NT2/D1 (cell line): ENCODE data around the gene ERBB2.
A peak's percentile ranks its signal among the peaks of the same experiment; 100 is the strongest.
"Not testable (repeated sequence)": the region's sequence is repeated elsewhere in the genome, so short reads cannot be mapped to it uniquely, and the experiment has no call there.

ENCODE experiments used
- DNase-seq: peaks from one replicate; pipeline ENCODE4 v3.0.0-alpha.2; 2011; ENCODE audit warnings: low read depth, low spot score
- H3K27me3 ChIP-seq: 2 replicates; pipeline ENCODE4 v1.6.0; 2011; ENCODE audit warnings: mild to moderate bottlenecking; ENCODE audit not compliant: insufficient read length, insufficient read depth
- H3K36me3 ChIP-seq: 2 replicates; pipeline ENCODE4 v1.6.1; 2011; ENCODE audit warnings: mild to moderate bottlenecking, low read length, mixed read lengths; ENCODE audit not compliant: insufficient read depth, insufficient read length
- H3K4me1 ChIP-seq: 2 replicates; pipeline ENCODE4 v1.5.1; 2011; ENCODE audit not compliant: insufficient read depth, insufficient read length
- H3K4me3 ChIP-seq: 2 replicates; pipeline ENCODE4 v1.5.1; 2011; ENCODE audit warnings: low read depth; ENCODE audit not compliant: insufficient read length
- H3K9ac ChIP-seq: 2 replicates; pipeline ENCODE4 v1.6.0; 2011; ENCODE audit warnings: low read depth; ENCODE audit not compliant: insufficient read length
- H3K9me3 ChIP-seq: 2 replicates; pipeline ENCODE4 v1.5.1; 2011; ENCODE audit warnings: mild to moderate bottlenecking, low read length; ENCODE audit not compliant: insufficient read depth
- SUZ12 ChIP-seq: IDR thresholded peaks from 2 replicates; pipeline ENCODE4 v1.6.1; 2011; ENCODE audit not compliant: insufficient read length, insufficient read depth; ENCODE audit errors: extremely low read depth
- YY1 ChIP-seq: IDR thresholded peaks from 2 replicates; pipeline ENCODE4 v1.6.1; 2011; ENCODE audit not compliant: insufficient read length, insufficient read depth
- ZNF274 ChIP-seq: IDR thresholded peaks from 2 replicates; pipeline ENCODE4 v1.6.1; 2011; ENCODE audit warnings: mild to moderate bottlenecking, low read depth, low read length

ERBB2 gene

DNA sequence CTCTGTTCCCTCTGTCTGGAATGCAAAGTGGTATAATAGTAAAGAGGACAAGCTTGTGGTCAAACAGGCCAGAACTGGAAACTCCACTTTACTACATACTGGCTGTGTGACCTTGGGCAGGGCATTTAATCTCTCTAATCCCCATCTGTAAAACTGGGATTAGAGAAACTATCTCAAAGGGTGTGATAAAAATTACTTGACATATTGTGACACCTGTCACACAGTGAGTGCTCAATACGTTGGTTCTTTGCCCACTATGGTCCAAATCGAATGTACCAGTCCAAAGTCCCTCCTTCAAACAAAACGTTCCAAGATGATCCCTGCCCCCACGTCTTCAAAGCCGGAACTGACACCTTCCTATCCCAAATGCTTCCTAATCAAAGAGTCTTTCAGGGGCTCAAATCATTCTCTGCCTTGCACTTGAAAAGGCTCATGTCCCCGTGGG is 12.7 kb upstream of the ERBB2 start:
- peaks cover 15% of the 10 kb centered on the region for H3K36me3 ChIP-seq
- no peaks in the 10 kb centered on the region for H3K4me1 ChIP-seq
- no peak for DNase-seq
- TF ChIP-seq SUZ12 (no peak), ZNF274 (no peak)
- no peaks in the 10 kb centered on the region for H3K9me3 ChIP-seq
- H3K4me3 ChIP-seq = peak overlapping the region; percentile 78
- H3K27me3 ChIP-seq = no peaks in the 10 kb centered on the region
- peak overlapping the region; percentile 13 for H3K9ac ChIP-seq

GRCh38 chr17:39687546-39688474 is 12.1 kb upstream of the ERBB2 start, which contains the start of gene PGAP3:
PGAP3 (minus strand) TSS chr17:39688057; CDS start chr17:39688014, 43 bp downstream.
- no peaks in the 10 kb centered on the region for H3K27me3 ChIP-seq
- no peaks in the 10 kb centered on the region for H3K4me1 ChIP-seq
- H3K4me3 ChIP-seq = peak within 1 kb of the TSS; percentile 78
- no peaks in the 10 kb centered on the region for H3K9me3 ChIP-seq
- no peak for TF ChIP-seq YY1
- no peak for TF ChIP-seq SUZ12
- no peak for TF ChIP-seq ZNF274
- H3K36me3 ChIP-seq = peaks cover 15% of the 10 kb centered on the region
- DNase-seq = peak; percentile 77
- H3K9ac ChIP-seq = peak within 1 kb of the TSS; percentile 78

- Histone ChIP-seq H3K4me3 (peak overlapping the region; percentile 78), H3K4me1 (no peaks in the 10 kb centered on the region), H3K9ac (peak overlapping the region; percentile 78), H3K9me3 (no peaks in the 10 kb centered on the region), H3K27me3 (no peaks in the 10 kb centered on the region), H3K36me3 (peaks cover 15% of the 10 kb centered on the region)
- TF ChIP-seq YY1 = no peak
- no peak for DNase-seq
Observed at GRCh38 chr17:39688475-39688835, 11.4 kb upstream of the ERBB2 start.

- no peak for TF ChIP-seq SUZ12
- TF ChIP-seq ZNF274 = no peak
- no peak for TF ChIP-seq YY1
- peak overlapping the region; percentile 78 for H3K4me3 ChIP-seq
- no peaks in the 10 kb centered on the region for H3K27me3 ChIP-seq
- H3K9ac ChIP-seq = peak overlapping the region; percentile 78
- DNase-seq = peak; percentile 83
- H3K9me3 ChIP-seq = no peaks in the 10 kb centered on the region
- H3K36me3 ChIP-seq = peaks cover 15% of the 10 kb centered on the region
- no peaks in the 10 kb centered on the region for H3K4me1 ChIP-seq
Observed at GRCh38 chr17:39688945-39689344, 10.9 kb upstream of the ERBB2 start.

DNA sequence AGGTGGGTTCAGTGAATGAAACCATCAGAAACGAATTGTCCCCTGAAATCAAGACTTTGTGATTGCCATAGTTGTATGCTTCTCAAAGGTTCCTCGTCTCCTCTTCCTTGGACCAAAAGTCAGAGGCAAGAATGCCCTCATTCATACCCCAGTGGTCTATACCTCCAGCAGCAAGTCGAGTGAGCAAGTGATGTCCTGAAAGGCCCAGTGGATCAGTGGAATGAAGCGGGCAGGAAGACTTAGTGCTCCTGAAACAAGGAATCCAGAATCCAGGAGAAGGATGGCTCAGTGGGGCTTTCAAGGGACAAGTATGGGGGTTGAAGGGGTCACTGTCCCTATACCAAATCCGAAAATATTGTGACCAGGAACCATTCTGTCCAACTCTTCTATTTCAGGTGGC is 5.3 kb upstream of the ERBB2 start:
- Histone ChIP-seq H3K9ac (peak overlapping the region; percentile 23), H3K27me3 (no peaks in the 10 kb centered on the region), H3K36me3 (no peaks in the 10 kb centered on the region), H3K4me1 (peaks cover 24% of the 10 kb centered on the region), H3K4me3 (no peak overlapping the region), H3K9me3 (no peaks in the 10 kb centered on the region)
- DNase-seq = no peak
- no peak for TF ChIP-seq YY1
- TF ChIP-seq ZNF274 = no peak
- TF ChIP-seq SUZ12 = no peak

DNA sequence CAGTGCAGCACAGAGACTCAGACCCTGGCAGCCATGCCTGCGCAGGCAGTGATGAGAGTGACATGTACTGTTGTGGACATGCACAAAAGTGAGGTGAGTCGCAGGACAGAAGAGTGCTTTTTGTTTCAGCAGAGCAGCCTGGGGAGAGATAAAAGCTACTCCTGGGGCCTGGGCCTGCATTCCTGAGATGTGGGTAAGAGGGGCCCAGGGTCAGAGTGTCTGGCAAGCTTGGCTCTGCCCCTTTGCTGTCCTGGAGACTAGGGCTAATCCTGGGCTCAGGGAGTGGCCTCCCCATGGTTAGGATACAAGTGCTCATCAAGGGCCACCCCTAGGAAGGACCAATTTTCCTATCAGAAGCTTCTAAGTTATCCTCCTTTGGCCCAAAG is 4.8 kb upstream of the ERBB2 start:
- no peak for DNase-seq
- TF ChIP-seq ZNF274 (no peak), YY1 (no peak), SUZ12 (no peak)
- Histone ChIP-seq H3K4me3 (no peak overlapping the region), H3K27me3 (no peaks in the 10 kb centered on the region), H3K9me3 (no peaks in the 10 kb centered on the region), H3K36me3 (no peaks in the 10 kb centered on the region), H3K9ac (peak overlapping the region; percentile 83), H3K4me1 (peaks cover 24% of the 10 kb centered on the region)

DNA sequence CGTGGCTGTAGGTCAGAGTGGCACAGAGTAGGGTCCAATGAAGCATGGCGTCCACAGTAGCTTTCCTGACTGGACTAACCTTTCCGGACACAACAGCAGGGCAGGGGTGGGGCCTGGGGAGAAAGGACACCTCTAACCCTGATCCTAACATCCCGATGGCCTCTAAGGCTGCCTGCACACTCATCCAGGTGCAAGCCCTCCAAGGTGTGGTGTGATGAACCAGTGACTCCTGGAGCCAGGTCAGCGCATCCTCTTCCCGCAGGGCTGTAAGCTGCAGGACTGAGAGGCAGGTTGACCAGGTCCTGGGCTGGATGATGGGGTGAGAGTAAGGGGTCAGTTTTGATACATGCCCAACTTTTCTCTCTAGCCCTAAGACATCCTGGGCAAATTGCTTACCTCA is 3.1 kb upstream of the ERBB2 start:
- DNase-seq = no peak
- Histone ChIP-seq H3K36me3 (peaks cover under 1% of the 10 kb centered on the region), H3K9ac (peak overlapping the region; percentile 4), H3K9me3 (no peaks in the 10 kb centered on the region), H3K4me3 (no peak overlapping the region), H3K27me3 (no peaks in the 10 kb centered on the region), H3K4me1 (peaks cover 31% of the 10 kb centered on the region)
- TF ChIP-seq SUZ12 = no peak
- no peak for TF ChIP-seq YY1
- no peak for TF ChIP-seq ZNF274

DNA sequence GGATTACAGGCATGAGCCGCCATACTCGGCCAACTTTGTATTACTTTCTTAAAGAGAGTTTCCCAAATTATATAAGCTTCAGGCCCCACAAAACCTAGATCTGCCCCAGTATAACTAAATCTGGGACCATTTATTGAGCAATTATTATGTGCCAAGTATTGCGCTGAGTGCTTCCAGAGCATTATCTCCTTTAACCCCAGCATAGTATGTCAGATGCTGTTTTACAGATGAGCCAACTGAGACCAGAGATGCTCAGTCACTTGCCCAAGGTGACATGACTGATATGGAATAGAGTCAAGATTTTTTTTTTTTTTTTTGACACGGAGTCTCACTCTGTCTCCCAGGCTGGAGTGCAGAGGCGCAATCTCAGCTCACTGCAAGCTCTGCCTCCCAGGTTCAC is 1.9 kb upstream of the ERBB2 start:
- Histone ChIP-seq H3K27me3 (no peaks in the 10 kb centered on the region), H3K36me3 (peaks cover 5% of the 10 kb centered on the region), H3K4me3 (no peak overlapping the region), H3K9me3 (no peaks in the 10 kb centered on the region), H3K9ac (no peak overlapping the region), H3K4me1 (peaks cover 35% of the 10 kb centered on the region)
- DNase-seq = no peak
- TF ChIP-seq ZNF274 (no peak), SUZ12 (no peak), YY1 (no peak)

GRCh38 chr17:39699157-39699817 is 577 bp upstream of the ERBB2 start:
- H3K4me3 ChIP-seq = peak overlapping the region; percentile 69
- H3K4me1 ChIP-seq = peaks cover 37% of the 10 kb centered on the region
- not testable (repeated sequence) for DNase-seq, H3K27me3 ChIP-seq, H3K9me3 ChIP-seq
- peaks cover 13% of the 10 kb centered on the region for H3K36me3 ChIP-seq
- H3K9ac ChIP-seq = peak overlapping the region; percentile 90
